Ovary (tissue), 9 donors: ENCODE data around the gene SGCA. TPM values are rescaled to one million over a fixed set of nuclear protein-coding genes. Genes with fewer than 3 reads are reported as not detected.
A peak's percentile ranks its signal among the peaks of the same experiment; 100 is the strongest.

Experiments used
- DNase-seq, 5 donors: peaks; one replicate each; pipeline ENCODE4 v3.0.0-alpha.2; 2019 to 2020
- H3K27ac ChIP-seq, 2 donors: fragments of 200-600 bp; one replicate each; pipeline versions ENCODE4 v1.5.1 to v1.8.0; 2019 to 2022
- H3K27me3 ChIP-seq: fragments of 200-600 bp; one replicate; pipeline ENCODE4 v1.8.0; 2022
- H3K36me3 ChIP-seq: fragments of 200-600 bp; sonication (generic); one replicate; pipeline ENCODE4 v1.5.1; 2019
- H3K4me1 ChIP-seq: one replicate; pipeline ENCODE4 v1.8.1; 2013; ENCODE audit warnings: mild to moderate bottlenecking, moderate library complexity; ENCODE audit not compliant: insufficient read depth
- H3K4me3 ChIP-seq: fragments of 200-600 bp; sonication (generic); one replicate; pipeline ENCODE4 v1.5.1; 2017
- H3K9me3 ChIP-seq, 2 donors: fragments of 200-600 bp in 1 of 2; sonication (generic) in 1 of 2; one replicate each; pipeline versions ENCODE4 v1.5.1 to v1.8.1; 2013 to 2019; ENCODE audit warnings: mild to moderate bottlenecking in 1 of 2, moderate library complexity in 1 of 2
- CTCF ChIP-seq, 3 donors: fragments of 450-650 bp in 2 of 3; fragments of 200-600 bp in 1 of 3; IDR thresholded peaks; one replicate each; pipeline versions ENCODE4 v1.5.1 to v1.8.0; 2016 to 2022; ENCODE audit warnings: antibody characterized with exemption in 3 of 3, mild to moderate bottlenecking in 1 of 3
- EP300 ChIP-seq: sonication (generic); formaldehyde crosslinking; IDR thresholded peaks from one replicate; pipeline ENCODE4 v1.6.1; 2017; ENCODE audit warnings: antibody characterized with exemption
- POLR2A ChIP-seq: fragments of 450-650 bp; IDR thresholded peaks from one replicate; pipeline ENCODE4 v1.6.1; 2017; ENCODE audit warnings: antibody characterized with exemption, mild to moderate bottlenecking, moderate library complexity
- WGBS, 3 donors: extraction: QIAGEN DNeasy Blood & Tissue Kit in 1 of 3; methylation state at CpG; one replicate each; pipeline versions ENCODE4 v1.1.5 to v1.1.7; 2013 to 2017; 5-methylcytosine and 5-hydroxymethylcytosine counted together
- intact Hi-C, 4 donors: fragments of 100-400 bp; cut with DNase I; formaldehyde crosslinking; loops; one replicate each; pipeline versions ENCODE4 v1.11.0 to v1.15.1; 2022 to 2023
- polyA plus RNA-seq, 2 donors: library from polyadenylated mRNA; stranded (reverse); fragments of 200-250 nt in 1 of 2; fragments of 350-450 nt in 1 of 2; fragmentation: Illumina TruSeq in 1 of 2; extraction: RNeasy Lipid Tissue Mini Kit (QIAGEN cat#74804) in 1 of 2; gene quantifications; one replicate each; pipeline ENCODE4 v1.2.3, GENCODE V29; 2013 to 2014
- total RNA-seq, 7 donors: library from RNA; depleted of rRNA in 2 of 7; stranded (reverse); fragments of >200 nt in 2 of 7; fragmentation: NEBNext Ultra II Directional in 3 of 7; extraction: Animal tissue kit (Norgen Biotek cat#: 25700) in 3 of 7; gene quantifications; one replicate each; pipeline versions ENCODE4 v1.1.0 to v1.2.4, GENCODE V29; 2016 to 2023
- donor health status: DM: no; HTN: no; CAD: no; lungs with moderate emphysema.
- donor health status: DM: no; HTN: no; CAD: no.
- donor health status: Bipolar disorder and iron deficiency.
- donor health status: DM: yes; HTN: yes; CAD: no.
- donor health status: DM: no; HTN: no; CAD: no.
- donor health status: DM: yes; HTN: yes; CAD: no.

Gene SGCA
- total and polyA plus RNA-seq, 9 donors = 0.48 to 3.4 (median 2.2) TPM

DNA sequence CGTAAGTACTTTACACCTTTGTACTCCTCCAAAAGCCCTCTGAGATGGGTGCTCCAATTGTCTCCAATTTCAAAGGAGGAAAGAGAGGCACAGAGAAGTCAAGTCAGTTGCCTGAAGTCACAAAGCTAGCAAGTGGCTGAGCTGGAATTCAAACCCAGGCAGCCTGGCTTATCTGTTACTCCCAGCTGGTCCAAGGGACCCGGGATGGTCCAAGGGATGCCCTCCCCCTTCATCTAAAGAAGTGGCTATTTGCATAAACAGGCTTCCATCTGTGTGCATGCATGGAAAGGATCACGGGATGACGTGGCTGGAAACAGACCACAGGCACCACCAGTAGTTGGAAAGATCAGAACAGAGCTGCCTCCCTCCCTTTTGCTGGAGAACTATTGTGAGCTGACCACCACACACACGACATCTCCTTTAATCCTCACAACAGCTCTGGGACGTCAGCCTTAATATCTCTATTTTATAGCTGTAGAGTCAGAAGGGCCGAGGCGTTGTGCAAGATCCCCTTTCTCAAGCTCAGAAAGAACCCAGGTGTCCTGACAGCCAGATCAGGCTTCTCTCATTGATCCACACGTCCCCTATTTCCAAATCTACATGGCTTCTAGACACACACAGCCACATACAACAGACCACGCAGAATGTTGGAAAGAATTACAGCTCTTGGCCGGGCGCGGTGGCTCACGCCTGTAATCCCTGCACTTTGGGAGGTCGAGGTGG lies 46.5 kb downstream of the SGCA start:
- Histone ChIP-seq H3K36me3 (no peaks in the 10 kb centered on the region), H3K4me1 (peaks cover 35% of the 10 kb centered on the region), H3K27me3 (no peaks in the 10 kb centered on the region), H3K27ac (peak overlapping the region; percentile 42 to 95), H3K9me3 (no peaks in the 10 kb centered on the region), H3K4me3 (no peak overlapping the region)
- intact Hi-C loops = no loop called here
- WGBS, 3 donors = 35 to 57% (median 56%) methylated on average over 15 of the region's 15 CpGs
- TF ChIP-seq POLR2A (no peak), CTCF (IDR thresholded peaks at IDR 0.05) (no peak), EP300 (no peak)
- peak; percentile 54 to 73 (median 70) for DNase-seq

DNA sequence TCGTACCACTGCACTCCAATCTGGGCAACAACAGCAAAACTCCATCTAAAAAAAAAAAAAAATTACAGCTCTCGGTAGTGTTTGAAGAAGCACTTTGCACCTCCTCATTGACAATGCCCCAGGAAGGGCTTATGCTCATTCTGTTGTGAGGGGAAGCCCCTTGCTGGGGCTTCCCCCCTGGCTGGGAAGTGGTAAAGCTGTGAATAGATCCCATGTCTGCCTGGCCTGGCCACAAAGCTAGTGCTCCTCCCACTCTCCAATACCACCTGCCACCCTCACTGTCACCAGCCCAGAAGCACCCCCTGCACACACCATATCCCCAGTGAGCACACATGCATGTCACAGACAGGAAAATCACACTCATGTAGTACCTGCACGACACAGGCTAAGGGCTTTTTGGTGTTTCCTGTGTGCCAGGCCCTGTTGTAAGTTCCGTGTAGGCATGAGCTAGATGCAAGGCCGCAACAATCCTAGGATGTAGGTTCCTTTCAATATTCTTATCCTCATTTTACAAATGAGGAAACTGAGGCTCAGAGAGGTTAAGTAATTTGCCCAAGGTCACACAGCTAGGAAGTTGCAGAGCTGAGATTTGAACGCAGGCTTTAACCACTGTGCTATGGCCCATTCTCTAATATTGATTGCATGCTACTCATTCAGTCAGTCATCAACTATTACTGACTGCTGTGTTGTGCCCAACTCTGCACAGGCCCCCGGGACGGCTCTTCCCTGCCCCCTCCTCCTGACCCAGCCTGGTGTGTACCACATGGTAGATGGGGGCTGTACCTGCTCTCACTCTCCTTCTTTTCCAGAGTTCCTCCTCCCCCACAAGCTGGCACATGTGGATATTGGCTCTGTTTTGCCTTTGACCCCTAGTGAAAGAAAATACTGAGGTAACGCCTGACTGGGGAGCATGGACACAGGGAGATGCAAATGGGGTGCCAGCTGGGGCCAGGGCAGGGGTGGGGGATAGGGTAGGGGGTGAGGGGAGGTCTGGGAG lies 47.5 kb downstream of the SGCA start:
- Histone ChIP-seq H3K4me1 (peaks cover 34% of the 10 kb centered on the region), H3K9me3 (no peaks in the 10 kb centered on the region), H3K27ac (peak overlapping the region in 1 of 2 donors; percentile 95), H3K36me3 (no peaks in the 10 kb centered on the region), H3K4me3 (no peak overlapping the region), H3K27me3 (no peaks in the 10 kb centered on the region)
- intact Hi-C loops = no loop called here
- WGBS, 3 donors = 67 to 71% (median 69%) methylated on average over 9 of the region's 9 CpGs
- TF ChIP-seq CTCF (IDR thresholded peaks at IDR 0.05) = no peak
- TF ChIP-seq POLR2A = no peak
- TF ChIP-seq EP300 = no peak
- DNase-seq = peak in 4 of 5 donors; percentile 14 to 31 (median 24)

DNA sequence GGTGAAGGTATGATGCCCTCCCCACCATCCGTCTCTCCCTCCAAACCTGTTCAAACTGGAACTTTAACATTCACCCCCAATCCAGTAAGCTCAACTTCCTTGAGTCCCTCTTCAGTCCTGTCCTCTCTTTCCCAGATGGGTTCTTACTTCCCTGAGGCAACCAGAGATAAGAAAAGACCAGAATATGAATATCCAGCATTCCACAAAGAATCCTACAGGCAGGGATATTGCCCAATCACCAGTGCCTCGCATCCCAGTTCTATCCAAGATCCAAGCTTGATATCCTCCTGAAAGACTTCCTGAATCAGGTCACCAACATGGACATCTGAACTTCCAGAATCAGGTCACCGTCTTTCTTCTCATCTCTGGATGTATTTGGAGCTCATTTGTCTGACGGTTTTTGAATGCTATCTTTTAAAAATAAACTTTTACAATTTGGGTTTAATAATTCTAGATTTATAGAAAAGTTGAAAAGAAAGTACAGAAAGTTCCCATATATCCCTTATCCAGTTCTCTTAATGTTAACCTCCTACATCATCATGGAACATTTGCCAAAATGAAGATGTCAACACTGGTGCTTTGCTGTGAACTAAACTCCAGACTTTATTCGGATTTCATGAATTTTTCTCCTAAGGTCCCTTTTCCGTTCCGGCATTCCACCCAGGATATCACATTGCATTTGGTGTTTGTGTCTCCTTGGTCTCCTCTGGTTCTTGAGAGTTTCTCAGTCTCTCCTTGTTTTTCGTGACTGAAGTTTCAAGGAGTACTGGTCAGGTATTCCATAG lies 49.4 kb downstream of the SGCA start:
- intact Hi-C loops = no loop called here
- WGBS, 3 donors = 24 to 36% (median 34%) methylated on average over 8 of the region's 8 CpGs
- Histone ChIP-seq H3K9me3 (no peaks in the 10 kb centered on the region), H3K27me3 (no peaks in the 10 kb centered on the region), H3K27ac (peak overlapping the region; percentile 42 to 44), H3K4me3 (no peak overlapping the region), H3K36me3 (no peaks in the 10 kb centered on the region), H3K4me1 (peaks cover 28% of the 10 kb centered on the region)
- DNase-seq = peak in 2 of 5 donors; percentile 20 to 23
- TF ChIP-seq EP300 (no peak), POLR2A (no peak), CTCF (IDR thresholded peaks at IDR 0.05) (no peak)

DNA sequence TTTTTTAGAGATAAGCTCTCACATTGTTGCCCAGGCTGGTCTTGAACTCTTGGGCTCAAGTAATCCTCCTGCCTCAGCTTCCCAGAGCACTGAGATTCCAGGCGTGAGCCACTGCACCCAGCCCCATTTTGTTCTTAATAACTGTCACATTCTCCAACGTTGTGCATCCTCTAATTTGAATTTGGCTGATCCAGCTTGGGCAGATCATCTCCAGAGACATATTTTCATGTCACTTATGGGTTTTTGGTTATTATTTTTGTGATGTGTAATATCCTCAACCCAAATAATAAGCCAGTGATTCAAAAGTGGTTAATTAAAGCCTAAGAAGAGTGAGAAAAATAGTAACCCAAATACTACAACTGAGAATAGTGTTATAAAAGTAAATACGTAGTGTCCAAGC lies 51.8 kb downstream of the SGCA start:
- H3K36me3 ChIP-seq = no peaks in the 10 kb centered on the region
- no peaks in the 10 kb centered on the region for H3K9me3 ChIP-seq
- TF ChIP-seq EP300 (no peak), POLR2A (no peak), CTCF (IDR thresholded peaks at IDR 0.05) (no peak)
- H3K27ac ChIP-seq = peak overlapping the region in 1 of 2 donors; percentile 78
- no peaks in the 10 kb centered on the region for H3K27me3 ChIP-seq
- intact Hi-C loops = no loop called here
- H3K4me3 ChIP-seq = no peak overlapping the region
- H3K4me1 ChIP-seq = peaks cover 20% of the 10 kb centered on the region
- 31 to 38% (median 34%) methylated on average over 3 of the region's 3 CpGs for WGBS, 3 donors
- no peak for DNase-seq
